GM18909 (cell line): ENCODE measurements around the gene BTBD3.

Experiments used
- ATAC-seq: cut with Tn5 transposase; IDR thresholded peaks from one replicate; pipeline ENCODE4 v1.9.1; 2021; ENCODE audit warnings: mild to moderate bottlenecking; ENCODE audit not compliant: unreplicated experiment, poor library complexity

The BTBD3 gene

GRCh38 chr20:11958855-11959254 is 41.2 kb downstream of the BTBD3 start:
- ATAC-seq: no peak

GRCh38 chr20:11965602-11966001 is 47.9 kb downstream of the BTBD3 start:
- no peak for ATAC-seq

GRCh38 chr20:11966186-11966585 is 48.5 kb downstream of the BTBD3 start:
- ATAC-seq: no peak

GRCh38 chr20:11970243-11970836 is 52.6 kb downstream of the BTBD3 start:
- ATAC-seq: no peak

- ATAC-seq: no peak
These were observed 54.8 kb downstream of the BTBD3 start for GRCh38 chr20:11972478-11972877.
